Small intestine (tissue), 7 donors: ENCODE data around the gene ERCC4. TPM values are rescaled to one million over a fixed set of nuclear protein-coding genes. Genes with fewer than 3 reads are reported as not detected.

ENCODE experiments used
- DNase-seq, 2 donors: peaks; one replicate each; pipeline versions ENCODE4 v3.0.0 to v3.0.0-alpha.2; 2013
- FAIRE-seq: peaks from 2 replicates; lab custom pipeline; 2012; peaks lifted over from hg19 to GRCh38; lab: Jason Lieb, UNC
- H3K27ac ChIP-seq, 3 donors: one replicate each; pipeline ENCODE4 v1.5.1; 2013; ENCODE audit warnings: low read length in 2 of 3, mild to moderate bottlenecking in 2 of 3, control low read depth in 1 of 3, inconsistent platforms in 1 of 3, low read depth in 1 of 3, moderate library complexity in 1 of 3
- H3K27me3 ChIP-seq, 3 donors: one replicate each; pipeline ENCODE4 v1.6.1; 2013; ENCODE audit warnings: low read length in 3 of 3, inconsistent platforms in 1 of 3; ENCODE audit not compliant: control insufficient read depth in 3 of 3, insufficient read depth in 3 of 3
- H3K36me3 ChIP-seq, 3 donors: one replicate each; pipeline ENCODE4 v1.6.1; 2013; ENCODE audit warnings: low read length in 3 of 3, inconsistent platforms in 1 of 3, low read depth in 1 of 3, mild to moderate bottlenecking in 1 of 3, moderate library complexity in 1 of 3; ENCODE audit not compliant: control insufficient read depth in 3 of 3, insufficient read depth in 2 of 3
- H3K4me1 ChIP-seq, 3 donors: one replicate each; pipeline ENCODE4 v1.6.1; 2013; ENCODE audit warnings: low read length in 2 of 3, inconsistent platforms in 1 of 3, low read depth in 1 of 3, mild to moderate bottlenecking in 1 of 3, moderate library complexity in 1 of 3; ENCODE audit not compliant: control insufficient read depth in 3 of 3, insufficient read depth in 2 of 3
- H3K4me3 ChIP-seq, 3 donors: one replicate each; pipeline ENCODE4 v1.5.1; 2013; ENCODE audit warnings: low read length in 3 of 3, control low read depth in 1 of 3, inconsistent platforms in 1 of 3, low read depth in 1 of 3, mild to moderate bottlenecking in 1 of 3, moderate library complexity in 1 of 3
- H3K9me3 ChIP-seq, 2 donors: one replicate each; pipeline ENCODE4 v1.6.1; 2013; ENCODE audit warnings: low read depth in 1 of 2, low read length in 1 of 2; ENCODE audit not compliant: control insufficient read depth in 2 of 2, insufficient read depth in 1 of 2
- WGBS, 3 donors: extraction: QIAGEN DNeasy Blood & Tissue Kit; methylation state at CpG; one replicate each; pipeline ENCODE4 v1.1.7; 2013; 5-methylcytosine and 5-hydroxymethylcytosine counted together
- polyA plus RNA-seq, 4 donors: library from polyadenylated mRNA; stranded (reverse) in 3 of 4; unstranded in 1 of 4; fragments of 200-250 nt in 3 of 4; fragments of 120-200 nt in 1 of 4; gene quantifications; one replicate each; pipeline versions ENCODE4 v1.2.1 to v1.2.3, GENCODE V29; 2013
- donor health status: healthy with polysubstance abuse.
- donor health status: control.
- donor health status: control.
- donor health status: Bipolar disorder and iron deficiency.
- donor health status: healthy.

Gene ERCC4
- polyA plus RNA-seq, 4 donors: 0.67 to 4.9 (median 1.4) TPM

DNA sequence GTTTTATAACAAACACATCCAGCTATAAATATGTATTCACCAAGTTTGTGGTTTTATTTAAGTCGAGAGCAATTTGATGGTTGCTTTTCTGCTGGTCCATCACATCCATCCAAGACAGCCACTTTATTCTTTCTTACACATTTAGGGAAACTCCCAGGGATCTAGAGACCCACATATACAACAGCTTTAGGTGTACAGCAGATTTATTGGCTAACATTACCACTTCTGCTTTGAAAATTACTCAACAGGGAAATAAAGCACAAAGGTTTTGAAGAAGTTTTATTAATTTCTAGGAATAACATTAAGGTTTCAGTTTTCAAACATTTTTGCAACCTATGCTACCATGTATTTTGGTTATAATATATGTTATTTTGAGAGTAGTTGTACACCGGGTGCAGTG lies 6.9 kb downstream of the ERCC4 start:
- DNase-seq: no peak
- no peaks in the 10 kb centered on the region for H3K4me1 ChIP-seq
- peaks cover 0 to 10% (median 1%) of the 10 kb centered on the region in 3 donors for H3K36me3 ChIP-seq
- 87 to 92% (median 89%) methylated on average over 2 of the region's 2 CpGs for whole genome bisulfite sequencing, 3 donors
- H3K27ac ChIP-seq: no peak overlapping the region
- FAIRE-seq: no peak
- no peaks in the 10 kb centered on the region for H3K9me3 ChIP-seq
- H3K4me3 ChIP-seq: no peak overlapping the region
- H3K27me3 ChIP-seq: no peaks in the 10 kb centered on the region

DNA sequence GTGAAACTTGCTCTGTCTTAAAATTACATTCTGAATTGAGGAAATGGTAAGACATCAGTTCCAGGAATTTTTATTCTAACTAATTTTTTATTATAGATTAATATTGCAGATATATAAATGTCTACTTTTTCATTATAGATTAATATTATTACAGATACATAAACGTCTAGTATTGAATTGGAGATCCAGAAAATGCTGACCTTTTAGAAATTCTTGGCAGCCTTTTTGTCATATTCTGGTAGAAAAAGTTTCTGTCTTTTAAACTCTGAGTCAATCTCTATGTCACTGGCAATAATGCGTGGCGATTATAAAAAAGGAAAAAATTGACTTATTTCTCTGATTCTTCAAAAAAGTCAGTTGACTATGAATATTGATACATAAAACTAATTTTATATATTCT lies 8.7 kb downstream of the ERCC4 start:
- FAIRE-seq (no peak), DNase-seq (no peak)
- H3K9me3 ChIP-seq: no peaks in the 10 kb centered on the region
- no peak overlapping the region for H3K4me3 ChIP-seq
- 89 to 92% (median 91%) methylated on average over 3 of the region's 3 CpGs for WGBS, 3 donors
- no peak overlapping the region for H3K27ac ChIP-seq
- peaks cover 0 to 7% (median 1%) of the 10 kb centered on the region in 3 donors for H3K36me3 ChIP-seq
- no peaks in the 10 kb centered on the region for H3K4me1 ChIP-seq
- H3K27me3 ChIP-seq: no peaks in the 10 kb centered on the region

DNA sequence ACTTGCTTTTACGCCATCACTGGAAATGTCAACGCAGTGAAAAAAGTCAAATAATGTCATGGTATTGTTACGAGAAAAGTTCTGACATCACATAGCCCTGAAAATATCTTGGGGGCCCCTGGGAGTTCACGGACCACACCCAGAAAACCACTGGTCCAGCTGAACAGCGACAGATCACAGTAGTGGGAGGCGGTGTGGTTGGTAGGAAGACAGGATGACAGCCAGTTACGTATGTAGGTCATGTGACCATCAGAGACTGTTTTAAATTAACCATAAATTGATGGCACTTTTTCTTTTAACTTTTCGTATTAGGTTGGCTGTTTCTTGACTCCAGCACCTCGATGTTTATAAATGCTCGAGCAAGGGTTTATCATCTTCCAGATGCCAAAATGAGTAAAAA lies 11.9 kb downstream of the ERCC4 start:
- H3K27me3 ChIP-seq: no peaks in the 10 kb centered on the region
- no peaks in the 10 kb centered on the region for H3K4me1 ChIP-seq
- no peak overlapping the region for H3K4me3 ChIP-seq
- DNase-seq (no peak), FAIRE-seq (no peak)
- 80 to 83% (median 81%) methylated on average over 10 of the region's 10 CpGs for WGBS, 3 donors
- no peaks in the 10 kb centered on the region for H3K9me3 ChIP-seq
- peaks cover 0 to 5% (median 4%) of the 10 kb centered on the region in 3 donors for H3K36me3 ChIP-seq
- H3K27ac ChIP-seq: no peak overlapping the region

DNA sequence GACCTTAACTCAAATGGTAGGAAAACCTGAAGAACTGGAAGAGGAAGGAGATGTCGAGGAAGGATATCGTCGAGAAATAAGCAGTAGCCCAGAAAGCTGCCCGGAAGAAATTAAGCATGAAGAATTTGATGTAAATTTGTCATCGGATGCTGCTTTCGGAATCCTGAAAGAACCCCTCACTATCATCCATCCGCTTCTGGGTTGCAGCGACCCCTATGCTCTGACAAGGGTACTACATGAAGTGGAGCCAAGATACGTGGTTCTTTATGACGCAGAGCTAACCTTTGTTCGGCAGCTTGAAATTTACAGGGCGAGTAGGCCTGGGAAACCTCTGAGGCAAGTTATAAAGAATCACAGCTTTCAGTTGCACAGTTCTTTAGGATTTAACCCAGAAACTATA lies 15.5 kb downstream of the ERCC4 start:
- Histone ChIP-seq H3K4me1 (peaks cover 0 to 3% (median 0%) of the 10 kb centered on the region in 3 donors), H3K9me3 (no peaks in the 10 kb centered on the region), H3K27me3 (no peaks in the 10 kb centered on the region), H3K36me3 (peaks cover 4 to 10% (median 6%) of the 10 kb centered on the region in 3 donors), H3K4me3 (no peak overlapping the region), H3K27ac (no peak overlapping the region)
- FAIRE-seq (no peak), DNase-seq (peak in 1 of 2 donors; percentile 36)
- WGBS, 3 donors: 78 to 84% (median 79%) methylated on average over 12 of the region's 12 CpGs

DNA sequence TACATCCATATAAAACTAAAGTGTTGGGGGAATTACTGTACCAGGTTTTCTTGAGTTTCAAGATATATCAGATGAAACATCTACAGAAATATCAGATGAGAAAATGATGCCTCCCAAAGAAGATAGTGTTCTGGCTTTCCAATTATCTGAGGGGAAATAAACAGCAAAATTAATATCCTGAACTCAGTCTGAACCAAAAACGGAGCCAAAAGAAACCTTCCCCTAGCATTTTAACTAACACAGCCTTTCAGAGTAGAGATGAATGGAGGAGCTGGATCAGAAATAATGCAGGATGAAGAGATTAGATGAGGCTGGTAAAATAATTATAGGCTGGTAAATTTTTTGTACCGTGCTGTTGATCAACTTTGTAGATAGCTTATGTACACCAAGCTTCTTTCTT lies 16.2 kb downstream of the ERCC4 start:
- DNase-seq (no peak), FAIRE-seq (no peak)
- Histone ChIP-seq H3K4me1 (peaks cover 0 to 3% (median 0%) of the 10 kb centered on the region in 3 donors), H3K27ac (no peak overlapping the region), H3K36me3 (peaks cover 4 to 10% (median 6%) of the 10 kb centered on the region in 3 donors), H3K4me3 (no peak overlapping the region), H3K27me3 (no peaks in the 10 kb centered on the region), H3K9me3 (no peaks in the 10 kb centered on the region)
- WGBS, 3 donors: 67 to 73% (median 71%) methylated on average over 2 of the region's 2 CpGs

DNA sequence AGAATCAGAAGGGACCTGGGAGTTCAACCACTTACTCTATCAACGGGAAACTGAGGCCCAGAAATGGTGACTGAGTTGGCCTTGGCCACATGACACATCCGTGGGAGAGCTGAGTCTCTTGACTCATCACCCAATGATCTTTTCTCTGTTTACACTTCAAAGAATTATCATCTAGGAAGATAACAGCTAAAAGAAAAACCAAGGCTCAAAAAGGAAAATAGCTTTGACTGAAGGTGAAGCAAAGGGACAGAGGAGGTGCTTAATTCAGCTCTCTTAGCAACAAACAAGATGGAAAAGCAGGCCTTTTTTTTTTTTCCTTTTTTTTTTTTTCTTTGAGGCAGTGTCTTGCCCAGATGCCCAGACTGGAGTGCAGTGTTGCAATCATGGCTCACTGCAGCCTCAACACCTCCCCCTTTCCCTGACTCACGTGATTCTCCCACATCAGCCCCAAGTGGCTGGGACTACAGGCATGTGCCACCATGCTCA lies 16.7 kb downstream of the ERCC4 start:
- FAIRE-seq: no peak
- DNase-seq: peak in 1 of 2 donors; percentile 48
- Histone ChIP-seq H3K27me3 (no peaks in the 10 kb centered on the region), H3K4me1 (peaks cover 0 to 3% (median 0%) of the 10 kb centered on the region in 3 donors), H3K9me3 (no peaks in the 10 kb centered on the region), H3K4me3 (no peak overlapping the region), H3K27ac (no peak overlapping the region), H3K36me3 (peaks cover 4 to 10% (median 6%) of the 10 kb centered on the region in 3 donors)
- 65 to 73% (median 67%) methylated on average over 3 of the region's 3 CpGs for WGBS, 3 donors

DNA sequence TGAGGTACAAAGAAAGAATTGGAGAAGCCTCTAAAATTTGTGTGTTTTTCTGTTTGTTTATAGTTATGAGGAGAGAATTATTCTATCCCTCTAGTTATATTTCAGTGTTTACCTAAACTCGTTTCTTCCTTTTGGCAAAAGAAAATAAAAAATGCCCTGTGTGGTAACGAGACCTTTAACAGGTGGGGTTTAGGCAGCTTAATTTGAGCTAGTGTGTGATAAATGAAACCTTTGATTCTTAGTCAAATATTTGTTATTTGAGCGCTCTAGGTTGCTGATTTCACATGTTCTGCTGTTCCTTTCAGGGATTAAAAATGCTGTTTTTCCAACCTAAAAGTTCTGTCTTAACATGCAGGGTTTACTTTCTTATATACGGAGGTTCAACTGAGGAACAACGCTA lies 17.5 kb downstream of the ERCC4 start:
- Histone ChIP-seq H3K4me3 (no peak overlapping the region), H3K27ac (no peak overlapping the region), H3K36me3 (peaks cover 4 to 10% (median 6%) of the 10 kb centered on the region in 3 donors), H3K9me3 (no peaks in the 10 kb centered on the region), H3K27me3 (no peaks in the 10 kb centered on the region), H3K4me1 (peaks cover 0 to 3% (median 0%) of the 10 kb centered on the region in 3 donors)
- no peak for FAIRE-seq
- no peak for DNase-seq
- 75 to 82% (median 81%) methylated on average over 5 of the region's 5 CpGs for WGBS, 3 donors

DNA sequence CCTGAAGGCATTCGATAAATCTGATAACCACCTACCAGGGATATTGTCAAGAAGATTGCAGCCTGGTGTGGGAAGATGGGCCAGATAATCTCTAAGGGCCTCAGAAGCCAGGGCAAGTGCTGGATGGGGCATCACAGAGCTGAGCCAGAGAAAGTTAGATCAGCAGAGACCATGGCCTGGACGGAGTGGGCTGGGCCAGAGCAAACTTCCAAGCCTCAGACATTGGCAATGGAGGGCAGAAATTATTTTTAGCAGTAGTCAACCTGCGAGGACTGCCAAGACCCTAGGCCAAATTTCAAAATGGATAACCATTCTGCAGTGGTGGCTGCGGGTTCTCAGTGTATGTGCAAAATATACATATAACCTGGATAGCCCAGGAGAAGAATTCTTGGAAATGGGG lies 18.5 kb downstream of the ERCC4 start:
- Histone ChIP-seq H3K27me3 (no peaks in the 10 kb centered on the region), H3K27ac (no peak overlapping the region), H3K36me3 (peaks cover 6 to 10% (median 6%) of the 10 kb centered on the region in 3 donors), H3K9me3 (no peaks in the 10 kb centered on the region), H3K4me3 (no peak overlapping the region), H3K4me1 (peaks cover 0 to 3% (median 0%) of the 10 kb centered on the region in 3 donors)
- FAIRE-seq (no peak), DNase-seq (no peak)
- WGBS, 3 donors: 90 to 97% (median 94%) methylated on average over 4 of the region's 4 CpGs

DNA sequence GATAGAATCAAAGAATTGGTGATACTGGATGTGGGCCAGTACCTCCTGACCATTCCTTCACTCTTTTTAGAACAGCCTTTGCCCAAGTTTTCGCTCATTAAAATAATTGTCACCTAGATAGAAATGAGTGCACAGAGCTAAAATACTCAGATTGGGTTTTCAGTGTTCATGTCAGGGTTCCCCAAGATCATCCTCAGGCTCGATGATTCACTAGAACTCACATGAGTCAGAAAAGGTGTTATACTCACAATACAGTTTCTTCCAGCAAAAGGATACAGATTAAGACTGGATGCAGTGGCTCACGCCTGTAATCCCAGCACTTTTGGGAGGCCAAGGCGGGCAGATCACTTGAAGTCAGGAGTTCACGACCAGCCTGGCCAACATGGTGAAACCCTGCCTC lies 19.9 kb downstream of the ERCC4 start:
- DNase-seq (no peak), FAIRE-seq (no peak)
- H3K4me3 ChIP-seq: no peak overlapping the region
- H3K4me1 ChIP-seq: peaks cover 0 to 3% (median 0%) of the 10 kb centered on the region in 3 donors
- H3K27ac ChIP-seq: no peak overlapping the region
- no peaks in the 10 kb centered on the region for H3K9me3 ChIP-seq
- H3K27me3 ChIP-seq: no peaks in the 10 kb centered on the region
- peaks cover 6 to 13% (median 6%) of the 10 kb centered on the region in 3 donors for H3K36me3 ChIP-seq
- 91 to 94% (median 91%) methylated on average over 5 of the region's 5 CpGs for WGBS, 3 donors
